ENCODE measurements around the gene RAPSN.

The RAPSN gene

DNA sequence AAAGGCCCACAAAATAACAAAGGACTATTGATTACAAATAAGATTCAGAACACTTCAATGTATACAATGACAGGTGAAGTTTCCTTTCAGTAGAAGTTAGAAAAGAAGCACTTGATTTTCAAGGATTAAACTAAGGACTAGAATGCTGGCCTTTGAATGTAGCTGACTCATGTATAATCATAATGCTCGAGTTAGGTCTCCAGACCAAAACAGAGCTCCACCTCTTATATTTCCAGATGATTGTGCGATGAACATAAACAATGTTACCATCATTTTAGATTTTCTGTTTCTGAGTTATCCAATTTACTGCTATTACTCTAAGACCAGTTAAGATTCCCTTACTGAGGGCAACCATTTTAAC is 40.4 kb upstream of the RAPSN start:
- H3K9me3 ChIP-seq, result no peaks in the 10 kb centered on the region
- TF ChIP-seq, protein P1, sequence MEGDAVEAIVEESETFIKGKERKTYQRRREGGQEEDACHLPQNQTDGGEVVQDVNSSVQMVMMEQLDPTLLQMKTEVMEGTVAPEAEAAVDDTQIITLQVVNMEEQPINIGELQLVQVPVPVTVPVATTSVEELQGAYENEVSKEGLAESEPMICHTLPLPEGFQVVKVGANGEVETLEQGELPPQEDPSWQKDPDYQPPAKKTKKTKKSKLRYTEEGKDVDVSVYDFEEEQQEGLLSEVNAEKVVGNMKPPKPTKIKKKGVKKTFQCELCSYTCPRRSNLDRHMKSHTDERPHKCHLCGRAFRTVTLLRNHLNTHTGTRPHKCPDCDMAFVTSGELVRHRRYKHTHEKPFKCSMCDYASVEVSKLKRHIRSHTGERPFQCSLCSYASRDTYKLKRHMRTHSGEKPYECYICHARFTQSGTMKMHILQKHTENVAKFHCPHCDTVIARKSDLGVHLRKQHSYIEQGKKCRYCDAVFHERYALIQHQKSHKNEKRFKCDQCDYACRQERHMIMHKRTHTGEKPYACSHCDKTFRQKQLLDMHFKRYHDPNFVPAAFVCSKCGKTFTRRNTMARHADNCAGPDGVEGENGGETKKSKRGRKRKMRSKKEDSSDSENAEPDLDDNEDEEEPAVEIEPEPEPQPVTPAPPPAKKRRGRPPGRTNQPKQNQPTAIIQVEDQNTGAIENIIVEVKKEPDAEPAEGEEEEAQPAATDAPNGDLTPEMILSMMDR (IDR thresholded peaks at IDR 0.05), result no peak
- intact Hi-C loops (cut with DNase I; ENCODE audit: low total_unique reads), result no loop called here
- DNase-seq, result no peak
- H3K4me1 ChIP-seq, result peaks cover 0 to 2% (median 0%) of the 10 kb centered on the region in 4 donors
- no peak overlapping the region for H3K4me3 ChIP-seq
- no peaks in the 10 kb centered on the region for H3K27me3 ChIP-seq
- no peak overlapping the region for H3K27ac ChIP-seq
- peaks cover 31 to 40% (median 39%) of the 10 kb centered on the region in 3 donors for H3K36me3 ChIP-seq

DNA sequence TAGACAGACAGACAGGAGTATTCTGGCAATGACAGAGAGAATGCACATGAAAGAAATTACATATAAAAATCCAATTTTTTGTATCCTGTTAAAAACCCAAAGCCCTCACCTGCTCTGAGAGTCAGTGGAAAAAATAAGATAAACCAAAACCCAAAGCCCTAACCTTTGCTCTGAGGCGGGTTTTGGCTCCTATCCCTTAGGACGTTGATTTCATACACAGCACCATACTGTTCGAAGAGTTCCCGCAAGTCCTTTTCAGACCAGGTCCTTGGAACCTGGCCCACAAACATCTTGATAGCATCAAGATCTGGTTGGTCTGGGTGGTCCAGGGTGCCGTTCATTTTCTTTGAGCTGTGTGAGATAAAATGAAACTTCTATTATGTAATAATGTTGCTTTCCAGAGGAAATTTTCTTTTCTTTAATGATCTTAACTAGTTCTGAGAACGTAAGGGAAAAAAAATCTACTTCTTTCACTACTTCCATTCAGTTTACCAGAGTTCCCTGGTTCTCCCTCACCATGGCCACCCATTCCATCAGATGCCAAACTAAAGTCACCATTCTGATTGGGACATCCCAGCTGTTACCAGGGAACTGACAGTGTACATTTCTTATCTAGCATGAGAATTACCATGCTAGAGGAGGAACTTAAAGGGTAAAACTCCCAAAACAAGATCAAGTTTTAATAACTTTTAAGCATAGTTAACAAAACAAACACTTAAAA is 39.9 kb upstream of the RAPSN start:
- intact Hi-C loops (cut with DNase I; ENCODE audit: low total_unique reads), result no loop called here
- H3K4me3 ChIP-seq, result no peak overlapping the region
- H3K9me3 ChIP-seq, result no peaks in the 10 kb centered on the region
- TF ChIP-seq, protein P1 (IDR thresholded peaks at IDR 0.05), result no peak
- no peaks in the 10 kb centered on the region for H3K4me1 ChIP-seq
- no peak for DNase-seq
- H3K27ac ChIP-seq, result no peak overlapping the region
- H3K27me3 ChIP-seq, result no peaks in the 10 kb centered on the region
- H3K36me3 ChIP-seq, result peaks cover 36 to 45% (median 40%) of the 10 kb centered on the region in 3 donors

DNA sequence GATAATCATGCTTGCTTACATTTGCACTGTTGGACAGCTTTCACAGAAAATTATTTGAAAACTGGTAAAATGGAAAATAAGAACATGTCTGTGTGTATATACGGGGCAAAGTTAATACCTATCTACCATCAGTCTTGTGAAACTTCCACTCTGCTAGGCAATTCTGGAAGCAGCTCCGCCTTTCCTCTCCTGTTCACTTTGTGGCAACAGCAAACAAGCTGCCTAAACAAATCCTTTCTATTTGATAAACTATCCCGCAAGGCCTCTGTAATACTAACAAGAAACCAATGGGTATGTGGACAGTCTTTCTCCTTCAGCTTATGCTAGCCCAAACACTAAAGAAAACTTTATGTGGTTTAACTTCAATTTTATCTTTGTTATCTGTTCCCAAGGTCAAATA is 39.2 kb upstream of the RAPSN start:
- Histone ChIP-seq H3K4me1 (no peaks in the 10 kb centered on the region), H3K27ac (no peak overlapping the region), H3K36me3 (peaks cover 44 to 52% (median 47%) of the 10 kb centered on the region in 3 donors), H3K9me3 (no peaks in the 10 kb centered on the region), H3K27me3 (no peaks in the 10 kb centered on the region), H3K4me3 (no peak overlapping the region)
- DNase-seq, result no peak
- TF ChIP-seq, protein P1 (IDR thresholded peaks at IDR 0.05), result no peak
- intact Hi-C loops (cut with DNase I; ENCODE audit: low total_unique reads), result no loop called here

DNA sequence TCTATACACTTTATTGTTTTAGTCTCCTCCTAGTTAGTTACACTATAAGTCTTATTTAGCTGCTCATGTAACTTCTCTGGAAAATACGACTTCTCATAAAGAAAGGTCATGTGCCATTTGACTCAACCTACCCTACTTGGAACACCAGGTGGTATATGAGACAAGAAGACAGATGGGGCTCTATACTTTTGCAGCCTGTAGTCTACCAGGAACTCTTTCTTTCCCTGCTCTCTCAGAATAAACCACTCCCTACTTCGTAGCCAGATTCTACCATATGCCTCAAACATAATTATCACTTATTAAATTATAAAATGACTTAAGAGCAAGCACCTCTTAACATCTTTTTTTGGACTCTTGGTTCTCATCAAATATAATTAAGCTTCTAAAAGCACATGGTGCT is 38.5 kb upstream of the RAPSN start:
- H3K4me3 ChIP-seq, result no peak overlapping the region
- peaks cover 50 to 59% (median 54%) of the 10 kb centered on the region in 3 donors for H3K36me3 ChIP-seq
- no peak for DNase-seq
- no peak overlapping the region for H3K27ac ChIP-seq
- H3K9me3 ChIP-seq, result no peaks in the 10 kb centered on the region
- no peaks in the 10 kb centered on the region for H3K27me3 ChIP-seq
- no peaks in the 10 kb centered on the region for H3K4me1 ChIP-seq
- intact Hi-C loops (cut with DNase I; ENCODE audit: low total_unique reads), result no loop called here
- TF ChIP-seq, protein P1 (IDR thresholded peaks at IDR 0.05), result no peak

DNA sequence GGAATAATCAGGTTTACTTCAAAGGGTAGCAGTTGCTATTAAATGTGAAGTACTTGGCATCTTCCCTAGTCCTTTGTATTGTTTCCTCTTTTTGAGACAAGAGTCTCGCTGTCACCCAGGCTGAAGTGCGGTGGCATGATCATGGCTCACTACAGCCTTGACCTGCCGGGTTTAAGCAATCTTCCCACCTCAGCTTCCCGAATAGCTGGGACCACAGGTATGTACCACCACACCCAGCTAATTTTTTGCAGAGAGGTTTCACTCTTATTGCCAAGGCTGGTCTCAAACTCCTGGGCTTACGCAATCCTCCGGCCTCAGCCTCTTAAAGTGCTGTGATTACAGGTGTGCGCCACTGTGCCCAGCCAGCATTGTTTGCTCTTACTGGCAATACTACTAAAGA is 36.2 kb upstream of the RAPSN start:
- no peak overlapping the region for H3K27ac ChIP-seq
- H3K36me3 ChIP-seq, result peaks cover 72 to 81% (median 74%) of the 10 kb centered on the region in 3 donors
- DNase-seq, result no peak
- no peak overlapping the region for H3K4me3 ChIP-seq
- no peaks in the 10 kb centered on the region for H3K27me3 ChIP-seq
- intact Hi-C loops (cut with DNase I; ENCODE audit: low total_unique reads), result no loop called here
- TF ChIP-seq, protein P1 (IDR thresholded peaks at IDR 0.05), result no peak
- H3K9me3 ChIP-seq, result no peaks in the 10 kb centered on the region
- H3K4me1 ChIP-seq, result no peaks in the 10 kb centered on the region

Data from tibial artery (tissue), 4 donors.